ENCODE results near the gene APBB1. TPM values are rescaled to one million over a fixed set of nuclear protein-coding genes. Genes with fewer than 3 reads are reported as not detected.

Gene APBB1
- total and polyA plus RNA-seq, 4 donors = 25.8 to 121 (median 56.5) TPM

DNA sequence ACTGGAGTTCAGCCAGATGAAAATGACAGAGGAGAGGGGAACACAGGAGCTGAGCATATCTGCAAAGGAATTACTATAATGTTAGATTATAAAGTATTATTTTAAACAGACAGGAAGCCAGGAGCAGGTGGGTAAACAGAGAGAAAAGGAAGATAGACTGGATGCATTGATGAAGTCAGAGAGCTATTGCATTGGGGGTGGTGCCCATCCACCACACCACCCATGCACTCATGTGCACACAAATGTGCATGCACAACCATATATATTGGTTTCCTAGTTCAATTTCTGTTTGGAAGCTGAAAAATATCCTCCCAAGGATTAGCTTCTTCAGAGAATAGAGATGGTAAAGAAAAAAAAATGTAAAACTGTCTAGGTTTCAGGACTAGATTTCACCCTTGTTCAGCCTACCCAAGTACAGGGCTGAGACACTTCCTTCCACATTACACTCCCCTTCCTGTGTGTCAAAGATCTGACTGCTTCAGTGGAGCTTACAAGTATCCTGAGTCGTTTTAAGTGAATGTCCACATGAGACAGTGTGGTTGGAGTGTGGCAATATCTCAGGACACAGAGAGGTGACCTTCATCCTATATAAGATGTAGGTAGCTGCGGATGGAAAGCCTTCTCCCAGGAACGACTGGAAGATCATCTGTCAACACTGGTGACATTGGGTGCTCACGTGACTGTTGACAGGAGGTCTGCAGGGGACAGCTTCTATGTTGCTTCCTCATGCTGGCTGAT is 40.8 kb downstream of the APBB1 start:
- DNase-seq = no peak
- Histone ChIP-seq H3K36me3 (ENCODE audit: control insufficient read depth in 1 of 2, insufficient read depth in 2 of 2, low read length in 1 of 2) (no peaks in the 10 kb centered on the region), H3K9me3 (ENCODE audit: control insufficient read depth, low read length) (no peaks in the 10 kb centered on the region), H3K27ac (ENCODE audit: low read depth in 1 of 2, low read length in 2 of 2) (no peak overlapping the region), H3K27me3 (ENCODE audit: control insufficient read depth in 1 of 2, insufficient read depth in 2 of 2, low read length in 1 of 2) (no peaks in the 10 kb centered on the region), H3K4me3 (ENCODE audit: low read length in 2 of 2) (no peak overlapping the region), H3K4me1 (ENCODE audit: control insufficient read depth in 1 of 2, insufficient read depth in 2 of 2, low read length in 2 of 2) (no peaks in the 10 kb centered on the region)
- 29 to 32% methylated on average over 4 of the region's 4 CpGs for WGBS, 2 donors
- intact Hi-C loops (cut with DNase I) = loop anchor here (2.0 to 5.0 kb wide), 4 partner anchors 64 to 329 kb away; partner anchors contain the start of gene HPX (in 1 of the 2)
- ATAC-seq (ENCODE audit: low FRiP score) = peak; percentile 41

- H3K36me3 ChIP-seq (ENCODE audit: control insufficient read depth in 1 of 2, insufficient read depth in 2 of 2, low read length in 1 of 2) = no peaks in the 10 kb centered on the region
- intact Hi-C loops (cut with DNase I) = no loop called here
- no peaks in the 10 kb centered on the region for H3K27me3 ChIP-seq (ENCODE audit: control insufficient read depth in 1 of 2, insufficient read depth in 2 of 2, low read length in 1 of 2)
- DNase-seq (no peak), ATAC-seq (ENCODE audit: low FRiP score) (no peak)
- no peaks in the 10 kb centered on the region for H3K4me1 ChIP-seq (ENCODE audit: control insufficient read depth in 1 of 2, insufficient read depth in 2 of 2, low read length in 2 of 2)
- no peak overlapping the region for H3K27ac ChIP-seq (ENCODE audit: low read depth in 1 of 2, low read length in 2 of 2)
- no peak overlapping the region for H3K4me3 ChIP-seq (ENCODE audit: low read length in 2 of 2)
- no peaks in the 10 kb centered on the region for H3K9me3 ChIP-seq (ENCODE audit: control insufficient read depth, low read length)
- 88 to 89% methylated on average over 6 of the region's 6 CpGs for WGBS, 2 donors
Observed at GRCh38 chr11:6371825-6372224, 47.1 kb downstream of the APBB1 start.

- DNase-seq (no peak), ATAC-seq (ENCODE audit: low FRiP score) (no peak)
- intact Hi-C loops (cut with DNase I) = no loop called here
- Histone ChIP-seq H3K4me3 (ENCODE audit: low read length in 2 of 2) (no peak overlapping the region), H3K9me3 (ENCODE audit: control insufficient read depth, low read length) (no peaks in the 10 kb centered on the region), H3K36me3 (ENCODE audit: control insufficient read depth in 1 of 2, insufficient read depth in 2 of 2, low read length in 1 of 2) (no peaks in the 10 kb centered on the region), H3K27ac (ENCODE audit: low read depth in 1 of 2, low read length in 2 of 2) (no peak overlapping the region), H3K4me1 (ENCODE audit: control insufficient read depth in 1 of 2, insufficient read depth in 2 of 2, low read length in 2 of 2) (peaks cover 0 to 2% of the 10 kb centered on the region in 2 donors), H3K27me3 (ENCODE audit: control insufficient read depth in 1 of 2, insufficient read depth in 2 of 2, low read length in 1 of 2) (no peaks in the 10 kb centered on the region)
- WGBS, 2 donors = 79 to 86% methylated on average over 2 of the region's 2 CpGs
Observed at GRCh38 chr11:6365659-6366058, 53.2 kb downstream of the APBB1 start.

DNA sequence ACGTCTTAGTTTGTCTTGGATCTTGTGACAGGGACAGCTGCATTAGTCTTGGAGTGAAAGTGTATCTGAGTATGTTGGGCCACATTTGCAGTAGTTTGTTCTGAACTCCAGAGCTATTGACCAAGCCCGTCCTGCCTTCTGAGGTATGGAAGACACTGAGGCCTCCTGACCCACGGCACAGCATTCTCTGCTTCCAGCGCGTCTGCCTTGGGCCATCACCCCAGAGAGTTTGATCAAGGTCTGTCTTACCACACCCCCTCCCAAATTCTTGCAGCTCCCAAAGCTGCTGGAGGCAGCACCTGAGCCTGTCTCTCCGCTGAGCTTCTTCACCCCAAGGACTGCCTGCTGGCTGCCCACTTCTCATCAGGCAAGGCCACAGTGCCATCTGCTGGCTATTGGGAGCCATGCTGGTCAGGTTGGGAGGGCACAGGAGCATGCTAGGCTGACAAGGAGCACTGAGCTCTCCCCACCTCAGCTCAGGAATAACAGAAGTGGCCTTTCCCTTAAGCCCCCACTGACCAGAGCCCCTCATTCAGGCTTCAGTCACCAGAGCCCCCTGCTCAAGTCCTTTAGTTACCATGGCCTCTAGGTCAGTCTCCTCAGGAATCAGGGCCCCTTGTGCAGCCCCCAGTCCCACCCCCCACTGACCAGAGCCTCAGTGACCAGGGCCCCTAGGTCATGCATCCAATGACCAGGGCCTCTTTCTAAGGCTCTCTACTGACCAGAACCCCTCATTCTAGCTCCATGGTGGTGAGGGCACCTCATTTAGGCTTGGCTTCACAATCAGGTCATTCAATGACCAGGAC is 55.8 kb downstream of the APBB1 start:
- no peaks in the 10 kb centered on the region for H3K9me3 ChIP-seq (ENCODE audit: control insufficient read depth, low read length)
- H3K27me3 ChIP-seq (ENCODE audit: control insufficient read depth in 1 of 2, insufficient read depth in 2 of 2, low read length in 1 of 2) = no peaks in the 10 kb centered on the region
- 20% methylated on average over 6 of the region's 6 CpGs for WGBS, 2 donors
- H3K27ac ChIP-seq (ENCODE audit: low read depth in 1 of 2, low read length in 2 of 2) = peak overlapping the region; percentile 7 to 65
- DNase-seq = peak; percentile 84 to 92
- H3K36me3 ChIP-seq (ENCODE audit: control insufficient read depth in 1 of 2, insufficient read depth in 2 of 2, low read length in 1 of 2) = no peaks in the 10 kb centered on the region
- intact Hi-C loops (cut with DNase I) = loop anchor here in 1 of 2 donors (5.0 kb wide), 1 partner anchor 341 kb away; no protein-coding TSS in a partner anchor
- H3K4me3 ChIP-seq (ENCODE audit: low read length in 2 of 2) = no peak overlapping the region
- H3K4me1 ChIP-seq (ENCODE audit: control insufficient read depth in 1 of 2, insufficient read depth in 2 of 2, low read length in 2 of 2) = peaks cover 2 to 5% of the 10 kb centered on the region in 2 donors
- ATAC-seq (ENCODE audit: low FRiP score) = peak; percentile 93

DNA sequence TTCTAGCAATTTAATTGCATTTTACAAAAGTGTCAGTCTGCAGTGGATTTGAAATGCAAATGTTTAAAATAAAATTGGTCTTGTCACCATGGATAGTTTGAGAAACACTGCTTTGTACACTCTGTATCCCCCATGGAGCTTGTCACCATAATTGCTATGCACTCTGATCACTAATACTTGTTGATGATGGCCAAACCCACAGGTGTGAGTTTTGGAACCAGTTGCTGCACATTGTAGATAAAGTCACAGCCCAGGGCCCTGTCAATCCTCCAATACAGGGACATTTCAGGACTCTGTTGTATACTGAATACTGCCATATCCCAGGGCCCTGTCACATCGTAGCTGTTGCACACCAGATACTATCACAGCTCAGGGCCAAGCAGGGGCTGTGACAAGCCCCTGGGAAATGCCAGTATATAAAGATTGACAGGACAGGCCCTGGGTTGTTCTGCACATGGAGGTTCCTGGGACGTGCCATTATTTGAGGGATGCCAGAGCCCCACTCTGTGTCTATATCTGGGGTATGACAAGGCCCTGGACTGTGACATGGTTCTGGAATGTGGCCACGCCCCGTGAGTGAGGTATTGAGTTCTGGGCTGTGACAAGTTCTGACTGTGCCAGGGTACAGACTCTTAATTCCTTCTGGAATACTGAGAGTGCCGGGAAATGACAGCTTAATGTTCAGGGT is 56.6 kb downstream of the APBB1 start:
- 7 to 9% methylated on average over 5 of the region's 5 CpGs for WGBS, 2 donors
- H3K27ac ChIP-seq (ENCODE audit: low read depth in 1 of 2, low read length in 2 of 2) = peak overlapping the region; percentile 63 to 65
- peaks cover 2 to 5% of the 10 kb centered on the region in 2 donors for H3K4me1 ChIP-seq (ENCODE audit: control insufficient read depth in 1 of 2, insufficient read depth in 2 of 2, low read length in 2 of 2)
- H3K9me3 ChIP-seq (ENCODE audit: control insufficient read depth, low read length) = no peaks in the 10 kb centered on the region
- intact Hi-C loops (cut with DNase I) = loop anchor here in 1 of 2 donors (5.0 kb wide), 1 partner anchor 340 kb away; no protein-coding TSS in a partner anchor
- DNase-seq (peak; percentile 87 to 94), ATAC-seq (ENCODE audit: low FRiP score) (peak; percentile 85)
- no peak overlapping the region for H3K4me3 ChIP-seq (ENCODE audit: low read length in 2 of 2)
- no peaks in the 10 kb centered on the region for H3K36me3 ChIP-seq (ENCODE audit: control insufficient read depth in 1 of 2, insufficient read depth in 2 of 2, low read length in 1 of 2)
- H3K27me3 ChIP-seq (ENCODE audit: control insufficient read depth in 1 of 2, insufficient read depth in 2 of 2, low read length in 1 of 2) = no peaks in the 10 kb centered on the region

GRCh38 chr11:6360183-6360582 is 58.7 kb downstream of the APBB1 start:
- no peak for DNase-seq
- peaks cover 2 to 5% of the 10 kb centered on the region in 2 donors for H3K4me1 ChIP-seq (ENCODE audit: control insufficient read depth in 1 of 2, insufficient read depth in 2 of 2, low read length in 2 of 2)
- no peaks in the 10 kb centered on the region for H3K9me3 ChIP-seq (ENCODE audit: control insufficient read depth, low read length)
- no peak overlapping the region for H3K4me3 ChIP-seq (ENCODE audit: low read length in 2 of 2)
- intact Hi-C loops (cut with DNase I) = loop anchor here in 1 of 2 donors (5.0 kb wide), 1 partner anchor 338 kb away; no protein-coding TSS in a partner anchor
- H3K27me3 ChIP-seq (ENCODE audit: control insufficient read depth in 1 of 2, insufficient read depth in 2 of 2, low read length in 1 of 2) = no peaks in the 10 kb centered on the region
- H3K27ac ChIP-seq (ENCODE audit: low read depth in 1 of 2, low read length in 2 of 2) = peak overlapping the region in 1 of 2 donors; percentile 1
- WGBS, 2 donors = 35 to 45% methylated on average over 3 of the region's 3 CpGs
- no peaks in the 10 kb centered on the region for H3K36me3 ChIP-seq (ENCODE audit: control insufficient read depth in 1 of 2, insufficient read depth in 2 of 2, low read length in 1 of 2)
- ATAC-seq (ENCODE audit: low FRiP score) = no peak

- peak overlapping the region; percentile 46 to 83 for H3K27ac ChIP-seq (ENCODE audit: low read depth in 1 of 2, low read length in 2 of 2)
- H3K4me3 ChIP-seq (ENCODE audit: low read length in 2 of 2) = no peak overlapping the region
- 2 to 7% methylated on average over 9 of the region's 9 CpGs for WGBS, 2 donors
- peak; percentile 80 for ATAC-seq (ENCODE audit: low FRiP score)
- DNase-seq = peak; percentile 87 to 90
- H3K27me3 ChIP-seq (ENCODE audit: control insufficient read depth in 1 of 2, insufficient read depth in 2 of 2, low read length in 1 of 2) = no peaks in the 10 kb centered on the region
- intact Hi-C loops (cut with DNase I) = loop anchor here (1.0 to 10.0 kb wide), 2 partner anchors 38 to 332 kb away; no protein-coding TSS in a partner anchor
- H3K9me3 ChIP-seq (ENCODE audit: control insufficient read depth, low read length) = no peaks in the 10 kb centered on the region
- H3K36me3 ChIP-seq (ENCODE audit: control insufficient read depth in 1 of 2, insufficient read depth in 2 of 2, low read length in 1 of 2) = no peaks in the 10 kb centered on the region
- H3K4me1 ChIP-seq (ENCODE audit: control insufficient read depth in 1 of 2, insufficient read depth in 2 of 2, low read length in 2 of 2) = peaks cover 0 to 5% of the 10 kb centered on the region in 2 donors
Observed at GRCh38 chr11:6357222-6357621, 61.7 kb downstream of the APBB1 start.

DNA sequence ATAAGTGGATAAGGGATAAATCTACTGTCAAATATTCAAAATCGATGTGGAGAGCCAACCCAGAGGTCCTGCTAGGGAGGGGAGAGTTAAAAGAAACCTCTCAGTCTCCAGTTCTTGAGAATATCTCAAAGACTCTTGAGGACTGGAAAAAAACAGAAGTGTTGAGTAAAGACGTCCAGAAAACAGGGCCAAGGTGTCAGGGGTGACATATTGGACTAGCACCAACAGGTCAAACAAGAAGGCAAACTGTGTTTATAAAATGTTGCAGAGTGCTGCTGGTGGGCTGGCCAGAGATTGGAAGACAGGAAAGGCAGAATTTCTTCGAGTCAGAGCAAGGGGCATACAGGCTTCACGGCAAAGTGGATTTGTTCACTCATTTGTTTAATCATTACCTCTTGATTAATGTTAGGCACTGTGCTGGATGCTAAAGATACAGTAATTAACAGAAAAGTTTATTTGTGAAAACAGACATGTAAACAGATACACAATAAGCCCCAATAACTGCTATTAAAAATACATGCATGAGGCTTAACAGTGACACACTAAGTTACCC is 62.3 kb downstream of the APBB1 start:
- intact Hi-C loops (cut with DNase I) = loop anchor here (1.0 to 10.0 kb wide), 2 partner anchors 37 to 332 kb away; no protein-coding TSS in a partner anchor
- no peaks in the 10 kb centered on the region for H3K9me3 ChIP-seq (ENCODE audit: control insufficient read depth, low read length)
- ATAC-seq (ENCODE audit: low FRiP score) (no peak), DNase-seq (no peak)
- no peaks in the 10 kb centered on the region for H3K36me3 ChIP-seq (ENCODE audit: control insufficient read depth in 1 of 2, insufficient read depth in 2 of 2, low read length in 1 of 2)
- peak overlapping the region; percentile 46 to 83 for H3K27ac ChIP-seq (ENCODE audit: low read depth in 1 of 2, low read length in 2 of 2)
- H3K4me3 ChIP-seq (ENCODE audit: low read length in 2 of 2) = no peak overlapping the region
- WGBS, 2 donors = 25 to 33% methylated on average over 4 of the region's 4 CpGs
- H3K4me1 ChIP-seq (ENCODE audit: control insufficient read depth in 1 of 2, insufficient read depth in 2 of 2, low read length in 2 of 2) = peaks cover 0 to 5% of the 10 kb centered on the region in 2 donors
- H3K27me3 ChIP-seq (ENCODE audit: control insufficient read depth in 1 of 2, insufficient read depth in 2 of 2, low read length in 1 of 2) = no peaks in the 10 kb centered on the region

Measured in aorta (tissue), 5 donors.